ENCODE data around the gene CRIP2. TPM values are rescaled to one million over a fixed set of nuclear protein-coding genes. Genes with fewer than 3 reads are reported as not detected.

The CRIP2 gene
- total RNA-seq, 1 donor from 2014 or later: 186 TPM

DNA sequence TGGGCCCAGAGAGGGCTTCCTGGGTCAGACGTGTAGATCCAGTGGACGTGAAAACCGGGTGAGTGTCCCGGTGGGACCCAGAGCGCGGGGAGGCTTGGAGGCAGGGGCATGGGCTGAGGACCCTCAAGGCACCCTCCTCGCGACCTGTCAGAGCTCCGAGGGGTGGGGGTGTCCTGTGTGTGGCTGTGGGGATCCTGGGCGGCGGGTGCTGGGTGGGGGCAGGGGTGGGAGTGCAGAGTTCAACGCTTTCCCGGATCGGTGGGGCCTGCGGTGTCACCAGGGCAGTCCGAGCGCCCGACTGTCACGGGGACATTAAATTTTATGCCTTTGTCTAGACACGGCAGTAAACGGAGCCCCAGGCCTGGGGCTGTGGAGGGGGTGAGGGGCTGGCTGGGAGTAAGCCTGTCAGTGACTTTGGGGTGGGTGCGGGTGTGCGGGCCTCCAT is 52.8 kb downstream of the CRIP2 start:
- DNase-seq (ENCODE audit: low spot score): no peak

DNA sequence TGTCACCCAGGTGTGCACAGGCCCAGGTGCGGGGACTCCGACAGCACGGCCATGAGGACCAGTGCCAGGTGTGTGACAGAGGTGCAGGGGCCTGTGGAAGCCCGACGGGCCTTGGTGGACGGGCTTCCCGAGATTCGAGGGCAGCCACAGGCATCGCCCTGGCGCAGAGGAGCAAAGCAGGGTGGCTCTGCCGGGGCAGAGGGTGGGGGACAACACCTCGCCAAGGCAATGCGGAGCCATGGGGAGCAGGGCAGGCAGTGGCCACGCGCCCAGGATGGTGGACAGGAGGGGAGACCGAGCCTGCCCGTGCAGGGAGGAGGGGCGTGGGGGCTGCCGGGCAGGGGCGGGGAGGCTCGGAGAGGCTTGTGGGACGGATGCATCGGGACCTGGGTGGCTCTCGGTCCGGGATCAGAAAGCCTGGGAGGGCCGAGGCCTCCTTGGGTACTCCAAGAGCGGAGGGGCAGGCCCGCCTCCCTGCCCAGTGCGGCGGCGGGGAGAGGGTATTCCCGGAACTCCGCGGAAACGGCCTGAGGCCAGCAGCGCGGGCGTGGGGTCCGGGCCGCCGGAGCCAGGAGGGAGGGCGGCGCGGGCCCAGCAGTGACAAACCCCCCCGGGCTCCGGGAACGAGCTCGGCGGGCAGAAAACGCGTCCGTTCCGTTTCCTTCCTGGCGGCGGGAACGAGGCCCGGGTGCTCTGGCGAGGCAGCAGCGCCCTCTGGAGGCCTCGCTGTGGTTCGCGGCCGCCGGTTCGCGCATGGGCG is 53.4 kb downstream of the CRIP2 start:
- peak; percentile 79 for DNase-seq (ENCODE audit: low spot score)

DNA sequence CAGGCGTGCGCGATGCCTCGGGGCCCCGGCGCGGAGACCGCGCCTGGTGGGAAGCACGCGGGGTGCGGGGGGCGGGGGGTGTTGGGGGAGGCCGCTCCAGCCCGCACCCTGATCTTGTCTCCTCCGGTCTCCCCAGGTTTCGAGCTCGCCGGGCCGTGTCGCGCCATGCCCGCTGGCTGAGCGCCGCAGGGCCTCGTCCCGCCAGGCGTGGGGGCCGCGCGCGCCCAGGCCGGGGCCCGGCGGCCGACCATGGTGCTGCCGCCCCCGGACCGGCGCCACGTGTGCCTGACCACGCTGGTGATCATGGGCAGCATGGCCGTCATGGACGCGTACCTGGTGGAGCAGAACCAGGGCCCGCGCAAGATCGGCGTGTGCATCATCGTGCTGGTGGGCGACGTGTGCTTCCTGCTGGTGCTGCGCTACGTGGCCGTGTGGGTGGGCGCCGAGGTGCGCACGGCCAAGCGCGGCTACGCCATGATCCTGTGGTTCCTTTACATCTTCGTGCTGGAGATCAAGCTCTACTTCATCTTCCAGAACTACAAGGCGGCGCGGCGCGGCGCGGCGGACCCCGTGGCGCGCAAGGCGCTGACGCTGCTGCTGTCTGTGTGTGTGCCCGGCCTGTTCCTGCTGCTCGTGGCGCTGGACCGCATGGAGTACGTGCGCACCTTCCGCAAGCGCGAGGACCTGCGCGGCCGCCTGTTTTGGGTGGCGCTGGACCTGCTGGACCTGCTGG is 54.1 kb downstream of the CRIP2 start:
- no peak for DNase-seq (ENCODE audit: low spot score)

DNA sequence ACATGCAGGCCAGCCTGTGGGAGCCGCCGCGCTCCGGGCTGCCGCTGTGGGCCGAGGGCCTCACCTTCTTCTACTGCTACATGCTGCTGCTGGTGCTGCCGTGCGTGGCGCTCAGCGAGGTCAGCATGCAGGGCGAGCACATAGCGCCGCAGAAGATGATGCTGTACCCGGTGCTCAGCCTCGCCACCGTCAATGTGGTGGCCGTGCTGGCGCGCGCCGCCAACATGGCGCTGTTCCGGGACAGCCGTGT is 54.6 kb downstream of the CRIP2 start:
- no peak for DNase-seq (ENCODE audit: low spot score)

Other genes with a start within 250 kb of the CRIP2 start
- gene BTBD6, start 226.3 kb upstream of the CRIP2 start, total RNA-seq: 36.3 TPM
- 48.7 TPM for gene BRF1, start 173.8 kb upstream of the CRIP2 start, total RNA-seq
- gene PACS2, start 160.1 kb upstream of the CRIP2 start, total RNA-seq: 101 TPM
- gene TEX22, start 76.3 kb upstream of the CRIP2 start, total RNA-seq: 6.2 TPM
- 169 TPM for gene MTA1, start 55.0 kb upstream of the CRIP2 start, total RNA-seq
- 127 TPM for gene CRIP1, start 12.1 kb downstream of the CRIP2 start, total RNA-seq
- 9.7 TPM for gene TEDC1, start 16.4 kb downstream of the CRIP2 start, total RNA-seq
- gene TMEM121, start 51.8 kb downstream of the CRIP2 start, total RNA-seq: 1.1 TPM